Ecto neural progenitor cell (in vitro differentiated cells): ENCODE results near the gene NFKBIZ.
"Not testable (repeated sequence)": the region's sequence is repeated elsewhere in the genome, so short reads cannot be mapped to it uniquely, and the experiment has no call there.

Source experiments
- DNase-seq: peaks from one replicate; pipeline ENCODE4 v3.0.0-alpha.2; 2018; ENCODE audit warnings: low spot score

The NFKBIZ gene

GRCh38 chr3:101876142-101876541 lies 26.8 kb downstream of the NFKBIZ start:
- no peak for DNase-seq

DNA sequence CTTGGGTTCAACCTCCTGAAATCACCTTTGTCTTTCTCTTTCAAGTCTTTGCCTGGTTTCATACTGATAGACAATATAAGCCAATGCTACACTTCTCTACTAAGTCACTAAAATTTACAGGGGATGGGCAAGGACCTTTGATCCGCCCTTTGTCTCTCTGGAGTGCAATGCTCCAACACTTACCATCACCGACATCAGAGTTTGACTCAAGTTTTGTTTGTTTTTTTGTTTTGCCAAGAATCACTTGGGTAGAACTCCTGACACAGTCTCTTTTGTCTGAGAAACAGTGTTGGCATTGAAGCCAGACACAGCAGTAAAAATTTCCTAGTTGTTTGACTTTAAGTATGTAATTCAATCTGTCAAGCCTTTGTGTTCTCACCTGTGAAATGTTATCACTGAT lies 29.3 kb downstream of the NFKBIZ start:
- no peak for DNase-seq

DNA sequence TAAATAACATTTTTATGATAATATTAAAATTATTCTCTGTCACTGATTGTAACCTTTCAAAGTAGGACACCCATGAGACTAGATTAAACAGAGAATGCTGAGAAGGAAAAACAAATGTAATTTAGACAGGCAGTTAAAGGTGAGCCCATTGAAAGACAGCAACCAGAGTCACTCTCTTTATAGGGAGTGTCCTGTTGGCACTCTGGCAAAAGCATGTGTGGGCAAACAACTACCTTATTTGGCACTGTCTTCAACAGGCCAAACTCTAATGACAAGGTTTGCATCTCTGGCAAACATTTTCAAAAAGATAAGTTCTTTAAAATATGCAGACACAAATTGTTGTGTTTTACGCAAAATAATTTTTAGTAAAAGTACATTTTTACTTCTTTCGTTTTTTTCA lies 29.8 kb downstream of the NFKBIZ start:
- no peak for DNase-seq

- DNase-seq: no peak
Measured at GRCh38 chr3:101879623-101880284, 30.4 kb downstream of the NFKBIZ start.

- DNase-seq: no peak
Measured at GRCh38 chr3:101884776-101885175, 35.5 kb downstream of the NFKBIZ start.

- DNase-seq: not testable (repeated sequence)
Measured at GRCh38 chr3:101885584-101885983, 36.3 kb downstream of the NFKBIZ start.

DNA sequence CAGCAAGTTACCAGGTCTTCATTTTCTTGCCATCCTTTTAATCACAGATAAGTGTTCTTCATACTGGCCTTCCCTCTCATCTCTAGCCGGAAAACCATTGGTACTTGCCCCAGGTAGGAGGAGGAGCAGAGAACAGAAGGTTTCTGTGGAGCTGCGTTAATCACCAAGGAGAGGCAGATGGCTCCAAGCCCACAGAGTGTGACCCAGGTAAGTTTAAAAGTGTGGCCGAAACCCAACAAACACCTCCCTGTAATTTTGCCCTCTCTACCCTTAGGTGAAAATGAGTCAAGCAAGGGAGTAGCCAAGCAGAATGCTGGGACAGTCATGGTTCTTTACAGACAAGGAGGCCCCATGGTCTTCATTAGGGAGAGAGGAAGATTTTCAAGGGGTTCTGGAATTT lies 37.3 kb downstream of the NFKBIZ start:
- DNase-seq: no peak

- DNase-seq: no peak
Measured at GRCh38 chr3:101888653-101889052, 39.3 kb downstream of the NFKBIZ start.

GRCh38 chr3:101890716-101891115 lies 41.4 kb downstream of the NFKBIZ start:
- DNase-seq: no peak

GRCh38 chr3:101892648-101893047 lies 43.3 kb downstream of the NFKBIZ start:
- DNase-seq: no peak

DNA sequence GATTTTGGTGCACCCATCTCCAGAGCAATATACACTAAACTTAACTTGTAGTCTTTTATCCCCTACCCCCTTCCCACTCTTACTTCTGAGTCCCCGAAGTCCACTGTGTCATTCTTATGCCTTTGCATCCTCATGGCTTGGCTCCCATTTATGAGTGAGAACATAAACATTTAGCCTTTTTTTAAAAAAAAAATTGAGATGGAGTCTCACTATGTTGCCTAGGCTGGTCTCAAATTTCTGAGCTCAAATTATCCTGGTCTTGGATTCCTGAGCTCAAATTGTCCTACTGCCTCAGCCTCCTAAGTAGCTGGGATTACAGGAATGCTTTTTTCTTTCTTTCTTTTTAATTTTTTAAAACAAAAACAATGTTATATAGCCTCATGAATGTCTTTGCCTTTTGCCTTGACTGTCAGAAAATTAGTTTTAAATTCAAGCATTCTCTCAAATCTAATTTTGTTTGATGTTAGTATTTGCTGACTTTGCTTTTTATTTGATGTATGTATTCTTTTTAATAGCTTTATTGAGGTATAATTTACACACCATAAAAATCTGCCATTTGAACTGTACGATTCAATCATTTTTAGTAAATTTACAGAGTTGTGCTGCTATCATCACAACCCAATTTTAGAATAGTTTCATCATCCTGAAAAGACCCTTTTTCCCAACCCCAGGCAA lies 46.9 kb downstream of the NFKBIZ start:
- no peak for DNase-seq

GRCh38 chr3:101897013-101897412 lies 47.7 kb downstream of the NFKBIZ start:
- no peak for DNase-seq

- no peak for DNase-seq
Measured at GRCh38 chr3:101898039-101898438, 48.7 kb downstream of the NFKBIZ start.

DNA sequence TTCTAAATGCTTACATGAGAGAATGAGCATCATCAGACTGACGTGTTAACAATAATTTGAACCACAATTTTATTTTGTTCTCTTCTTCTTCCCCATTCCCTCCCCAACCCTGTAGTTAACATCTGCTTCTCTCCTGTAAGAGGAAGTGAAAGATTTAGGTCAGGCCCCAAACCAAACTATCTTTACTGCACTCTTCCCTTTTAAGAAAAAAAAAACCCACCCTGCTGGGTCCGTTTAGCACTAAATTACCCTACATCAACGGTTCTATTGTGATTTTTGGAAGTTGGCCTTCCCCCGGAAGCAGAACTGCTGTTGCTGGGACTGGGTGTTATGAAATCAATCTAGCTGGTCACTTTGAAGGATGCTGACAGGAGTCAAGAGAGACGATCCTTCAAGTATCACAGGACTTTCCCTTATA lies 49.4 kb downstream of the NFKBIZ start:
- no peak for DNase-seq

- DNase-seq: no peak
Measured at GRCh38 chr3:101900316-101900715, 51.0 kb downstream of the NFKBIZ start.

DNA sequence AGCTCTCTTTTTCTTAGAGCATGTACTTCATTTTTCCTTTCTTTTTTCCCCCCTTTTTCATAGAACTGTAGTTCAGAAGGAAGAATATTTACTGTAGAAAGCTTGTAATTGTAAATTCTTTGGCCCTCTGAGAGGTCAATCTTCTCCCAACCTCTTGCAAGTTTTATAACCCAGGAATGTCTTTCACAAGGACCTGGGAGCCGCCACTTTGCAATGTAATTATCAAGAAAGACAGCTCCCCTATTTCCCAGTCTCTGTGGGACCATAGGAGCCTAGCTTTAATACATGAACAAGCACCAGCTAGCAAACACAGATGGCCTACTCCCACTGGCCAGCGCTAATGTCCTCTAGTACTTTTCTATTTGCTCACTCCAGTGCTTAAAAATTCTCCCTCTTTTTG lies 51.4 kb downstream of the NFKBIZ start:
- DNase-seq: no peak

GRCh38 chr3:101902041-101902440 lies 52.7 kb downstream of the NFKBIZ start:
- no peak for DNase-seq

GRCh38 chr3:101903451-101903871 lies 54.1 kb downstream of the NFKBIZ start:
- no peak for DNase-seq

DNA sequence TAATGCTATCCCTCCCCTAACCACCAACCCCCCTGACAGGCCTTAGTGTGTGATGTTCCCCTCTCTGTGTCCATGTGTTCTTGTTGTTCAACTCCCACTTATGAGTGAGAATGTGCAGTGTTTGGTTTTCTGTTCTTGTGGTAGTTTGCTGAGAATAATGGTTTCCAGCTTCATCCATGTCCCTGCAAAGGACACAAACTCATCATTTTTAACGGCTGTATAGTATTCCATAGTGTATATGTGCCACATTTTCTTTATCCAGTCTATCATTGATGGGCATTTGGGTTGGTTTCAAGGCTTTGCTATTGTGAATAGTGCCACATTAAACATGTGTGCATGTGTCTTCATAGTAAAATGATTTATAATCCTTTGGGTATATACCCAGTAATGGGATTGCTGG lies 56.3 kb downstream of the NFKBIZ start:
- not testable (repeated sequence) for DNase-seq
